ENCODE data around the gene ARNT2. TPM values are rescaled to one million over a fixed set of nuclear protein-coding genes. Genes with fewer than 3 reads are reported as not detected.

The ARNT2 gene
- total RNA-seq, 4 donors from 2014 or later = 0.26 to 22.9 (median 7.0) TPM

DNA sequence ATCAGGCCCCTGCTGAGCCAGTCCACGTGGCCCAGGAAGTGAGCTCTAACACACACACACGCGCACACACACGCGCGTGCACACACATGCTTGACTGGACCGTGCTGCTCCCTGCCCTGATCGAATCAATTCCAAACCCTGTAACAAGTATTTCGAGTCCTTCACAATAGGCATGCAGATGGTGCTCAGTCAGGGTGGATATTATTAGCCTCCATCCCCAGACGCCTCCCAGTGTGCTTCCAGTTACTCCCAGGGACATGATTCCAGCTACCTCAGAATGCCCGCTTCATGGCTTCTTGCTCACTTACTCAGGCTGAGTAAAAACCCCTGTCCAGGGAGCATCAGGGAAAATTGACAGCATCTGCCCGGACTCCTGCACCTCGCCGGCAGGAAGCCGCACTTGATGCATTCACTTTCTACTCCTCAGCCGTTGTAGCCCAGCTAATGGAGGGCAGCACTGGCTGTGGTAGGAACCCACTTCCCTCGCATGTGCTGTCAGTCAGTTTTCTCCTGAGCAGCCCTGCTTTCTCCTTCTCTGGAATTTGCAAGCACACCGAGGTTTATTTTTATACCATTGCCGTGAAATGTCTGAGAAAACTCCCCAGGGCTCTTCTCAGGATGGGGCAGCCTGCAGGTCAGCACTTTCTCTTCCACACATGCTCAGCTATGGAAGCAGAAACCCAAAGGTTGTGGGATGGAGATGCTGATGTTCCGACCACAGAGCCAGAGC is 164.9 kb downstream of the ARNT2 start:
- no peaks in the 10 kb centered on the region for H3K4me1 ChIP-seq
- TF ChIP-seq POLR2A (IDR thresholded peaks at IDR 0.05) = no peak
- TF ChIP-seq, protein P1, sequence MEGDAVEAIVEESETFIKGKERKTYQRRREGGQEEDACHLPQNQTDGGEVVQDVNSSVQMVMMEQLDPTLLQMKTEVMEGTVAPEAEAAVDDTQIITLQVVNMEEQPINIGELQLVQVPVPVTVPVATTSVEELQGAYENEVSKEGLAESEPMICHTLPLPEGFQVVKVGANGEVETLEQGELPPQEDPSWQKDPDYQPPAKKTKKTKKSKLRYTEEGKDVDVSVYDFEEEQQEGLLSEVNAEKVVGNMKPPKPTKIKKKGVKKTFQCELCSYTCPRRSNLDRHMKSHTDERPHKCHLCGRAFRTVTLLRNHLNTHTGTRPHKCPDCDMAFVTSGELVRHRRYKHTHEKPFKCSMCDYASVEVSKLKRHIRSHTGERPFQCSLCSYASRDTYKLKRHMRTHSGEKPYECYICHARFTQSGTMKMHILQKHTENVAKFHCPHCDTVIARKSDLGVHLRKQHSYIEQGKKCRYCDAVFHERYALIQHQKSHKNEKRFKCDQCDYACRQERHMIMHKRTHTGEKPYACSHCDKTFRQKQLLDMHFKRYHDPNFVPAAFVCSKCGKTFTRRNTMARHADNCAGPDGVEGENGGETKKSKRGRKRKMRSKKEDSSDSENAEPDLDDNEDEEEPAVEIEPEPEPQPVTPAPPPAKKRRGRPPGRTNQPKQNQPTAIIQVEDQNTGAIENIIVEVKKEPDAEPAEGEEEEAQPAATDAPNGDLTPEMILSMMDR (IDR thresholded peaks at IDR 0.05) = no peak
- H3K4me3 ChIP-seq = no peak overlapping the region
- H3K27ac ChIP-seq = no peak overlapping the region
- no peaks in the 10 kb centered on the region for H3K36me3 ChIP-seq
- intact Hi-C loops (cut with DNase I; ENCODE audit: low total_unique reads) = no loop called here
- H3K27me3 ChIP-seq = no peaks in the 10 kb centered on the region
- no peak for DNase-seq
- H3K9me3 ChIP-seq = no peaks in the 10 kb centered on the region

DNA sequence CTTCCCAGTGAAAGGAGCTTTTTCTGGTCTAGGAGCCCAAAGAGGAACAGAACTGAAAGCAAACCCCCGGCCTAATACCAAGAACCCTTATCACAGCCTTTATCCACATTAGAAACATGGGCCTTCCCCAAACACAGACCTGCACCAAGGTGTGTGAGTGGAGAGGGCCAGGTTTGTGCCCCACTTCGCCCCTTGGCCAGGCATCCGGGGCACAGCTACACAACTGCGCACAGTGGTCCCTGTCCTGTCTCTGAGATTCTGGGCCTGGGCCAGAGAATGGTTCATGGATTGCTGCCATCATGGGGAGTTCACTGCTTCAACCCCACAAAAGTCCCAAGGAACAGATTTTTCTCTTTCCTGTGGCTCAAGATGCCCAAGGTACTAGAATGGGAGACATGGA is 165.5 kb downstream of the ARNT2 start:
- intact Hi-C loops (cut with DNase I; ENCODE audit: low total_unique reads) = no loop called here
- H3K27me3 ChIP-seq = no peaks in the 10 kb centered on the region
- H3K4me3 ChIP-seq = no peak overlapping the region
- no peaks in the 10 kb centered on the region for H3K36me3 ChIP-seq
- no peaks in the 10 kb centered on the region for H3K4me1 ChIP-seq
- no peak for TF ChIP-seq POLR2A (IDR thresholded peaks at IDR 0.05)
- TF ChIP-seq, protein P1 (IDR thresholded peaks at IDR 0.05) = no peak
- DNase-seq = no peak
- H3K9me3 ChIP-seq = no peaks in the 10 kb centered on the region
- H3K27ac ChIP-seq = no peak overlapping the region

DNA sequence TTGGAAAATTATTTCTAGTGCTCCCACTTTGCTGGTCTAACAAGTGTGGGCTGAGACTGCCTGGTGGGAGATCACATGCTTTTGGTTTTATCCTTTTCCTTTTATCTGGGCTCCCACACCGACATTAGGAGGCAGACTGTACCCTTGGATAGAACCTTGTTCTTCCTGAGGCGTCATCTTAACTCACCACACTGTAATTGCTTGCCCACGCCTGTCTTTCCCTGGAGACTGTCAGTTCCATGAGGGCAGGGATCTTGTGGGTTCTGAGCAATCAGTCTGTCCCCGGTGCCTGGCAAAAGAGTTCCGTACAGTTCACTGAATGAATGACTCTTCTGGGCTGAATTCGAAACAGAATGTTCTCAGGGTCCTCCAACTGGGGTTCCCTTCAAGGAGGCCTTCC is 166.4 kb downstream of the ARNT2 start:
- no peak for DNase-seq
- Histone ChIP-seq H3K9me3 (no peaks in the 10 kb centered on the region), H3K36me3 (no peaks in the 10 kb centered on the region), H3K27me3 (no peaks in the 10 kb centered on the region), H3K27ac (no peak overlapping the region), H3K4me3 (no peak overlapping the region), H3K4me1 (no peaks in the 10 kb centered on the region)
- no peak for TF ChIP-seq POLR2A (IDR thresholded peaks at IDR 0.05)
- TF ChIP-seq, protein P1 (IDR thresholded peaks at IDR 0.05) = no peak
- intact Hi-C loops (cut with DNase I; ENCODE audit: low total_unique reads) = no loop called here

DNA sequence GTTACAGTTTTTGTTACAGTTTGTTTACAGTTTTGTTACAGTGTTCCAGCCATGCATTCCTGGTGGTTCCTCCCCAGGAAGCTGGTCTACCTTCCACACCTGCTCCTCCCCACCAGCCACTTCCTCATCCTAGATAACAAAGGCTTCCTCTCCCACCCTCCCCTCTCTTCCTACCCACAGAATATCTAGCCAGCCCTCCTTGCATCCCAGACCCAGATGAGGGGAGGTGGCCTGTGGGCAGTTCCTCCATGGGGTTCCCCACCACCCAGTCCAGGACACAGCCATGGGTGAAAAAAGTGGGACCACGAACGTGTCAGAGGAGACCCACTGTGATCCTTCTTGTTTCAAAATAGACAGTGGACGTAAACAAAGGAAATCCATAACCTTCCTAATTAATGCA is 168.2 kb downstream of the ARNT2 start:
- no peak for DNase-seq
- intact Hi-C loops (cut with DNase I; ENCODE audit: low total_unique reads) = no loop called here
- TF ChIP-seq, protein P1 (IDR thresholded peaks at IDR 0.05) = no peak
- no peak for TF ChIP-seq POLR2A (IDR thresholded peaks at IDR 0.05)

DNA sequence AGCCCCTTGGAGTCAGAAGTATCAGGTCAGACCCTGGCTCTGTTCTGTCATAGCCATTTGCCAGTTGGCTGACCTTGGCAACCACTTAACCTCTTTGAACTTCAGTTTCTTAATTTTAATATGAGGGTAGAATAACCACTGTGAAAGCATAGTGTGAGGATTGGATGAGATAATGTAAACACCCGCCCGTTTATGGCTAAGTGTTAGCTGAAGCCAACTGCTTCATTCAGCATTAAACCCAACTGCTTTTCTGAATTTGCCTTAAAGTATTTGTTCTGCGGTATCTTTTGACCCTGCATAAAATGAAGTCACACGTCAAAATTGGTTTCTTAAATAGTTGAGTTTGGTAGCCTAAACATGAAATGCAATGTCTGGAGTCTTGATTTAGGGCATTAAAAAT is 169.4 kb downstream of the ARNT2 start:
- DNase-seq = no peak
- Histone ChIP-seq H3K9me3 (no peaks in the 10 kb centered on the region), H3K4me1 (no peaks in the 10 kb centered on the region), H3K36me3 (no peaks in the 10 kb centered on the region), H3K27me3 (no peaks in the 10 kb centered on the region), H3K4me3 (no peak overlapping the region), H3K27ac (no peak overlapping the region)
- TF ChIP-seq POLR2A (IDR thresholded peaks at IDR 0.05) = no peak
- intact Hi-C loops (cut with DNase I; ENCODE audit: low total_unique reads) = no loop called here

More for the DNA sequence above, 168.2 kb downstream of the ARNT2 start:
- no peaks in the 10 kb centered on the region for H3K9me3 ChIP-seq
- no peaks in the 10 kb centered on the region for H3K27me3 ChIP-seq
- H3K4me1 ChIP-seq = no peaks in the 10 kb centered on the region
- no peak overlapping the region for H3K27ac ChIP-seq
- H3K4me3 ChIP-seq = no peak overlapping the region
- H3K36me3 ChIP-seq = no peaks in the 10 kb centered on the region
